ENCODE data around the gene CRTAC1.
A peak's percentile ranks its signal among the peaks of the same experiment; 100 is the strongest.

Gene CRTAC1, protein sequence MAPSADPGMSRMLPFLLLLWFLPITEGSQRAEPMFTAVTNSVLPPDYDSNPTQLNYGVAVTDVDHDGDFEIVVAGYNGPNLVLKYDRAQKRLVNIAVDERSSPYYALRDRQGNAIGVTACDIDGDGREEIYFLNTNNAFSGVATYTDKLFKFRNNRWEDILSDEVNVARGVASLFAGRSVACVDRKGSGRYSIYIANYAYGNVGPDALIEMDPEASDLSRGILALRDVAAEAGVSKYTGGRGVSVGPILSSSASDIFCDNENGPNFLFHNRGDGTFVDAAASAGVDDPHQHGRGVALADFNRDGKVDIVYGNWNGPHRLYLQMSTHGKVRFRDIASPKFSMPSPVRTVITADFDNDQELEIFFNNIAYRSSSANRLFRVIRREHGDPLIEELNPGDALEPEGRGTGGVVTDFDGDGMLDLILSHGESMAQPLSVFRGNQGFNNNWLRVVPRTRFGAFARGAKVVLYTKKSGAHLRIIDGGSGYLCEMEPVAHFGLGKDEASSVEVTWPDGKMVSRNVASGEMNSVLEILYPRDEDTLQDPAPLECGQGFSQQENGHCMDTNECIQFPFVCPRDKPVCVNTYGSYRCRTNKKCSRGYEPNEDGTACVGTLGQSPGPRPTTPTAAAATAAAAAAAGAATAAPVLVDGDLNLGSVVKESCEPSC

DNA sequence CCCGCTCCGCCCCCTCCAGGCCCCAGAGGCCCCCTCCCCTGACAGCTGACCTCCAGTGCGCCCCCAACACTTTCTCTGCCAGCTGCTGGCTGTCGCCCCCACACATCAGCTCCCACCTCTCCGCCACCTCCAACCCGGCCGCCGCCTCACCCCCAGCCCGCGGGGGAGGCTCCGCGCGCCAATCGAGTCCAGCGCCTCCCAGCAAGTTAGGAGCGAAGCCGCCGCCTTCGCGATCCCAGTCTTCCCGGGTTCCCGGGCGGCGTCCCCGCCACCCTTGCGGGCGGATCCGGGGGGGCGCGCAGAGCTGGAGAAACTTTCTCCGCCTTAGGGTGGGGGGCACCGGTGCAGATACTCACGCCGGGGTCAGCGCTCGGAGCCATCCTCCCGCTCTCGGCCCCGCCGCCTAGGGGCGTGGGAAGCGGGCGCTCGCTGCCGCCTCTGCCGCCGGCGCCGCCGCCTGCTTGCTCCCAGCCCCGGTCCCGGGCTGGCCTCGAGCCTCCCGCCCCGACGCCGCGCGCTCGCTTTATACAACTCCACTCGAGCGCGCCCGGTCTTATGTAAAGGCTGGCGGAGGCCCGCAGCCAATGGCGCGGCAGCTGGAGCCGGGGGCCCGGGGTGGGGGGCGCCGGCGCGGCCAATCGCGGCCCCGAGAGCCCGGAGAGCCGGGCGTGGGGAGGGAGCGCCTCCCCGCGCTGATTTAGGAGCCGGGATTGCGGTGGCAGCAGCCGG is at the start of gene CRTAC1:
TSS of gene CRTAC1 (minus strand) at position 529 of the 729 bp plus-strand sequence. CDS start at position 380, 149 bp downstream.
- no peaks in the 10 kb centered on the region for H3K79me2 ChIP-seq (ENCODE audit: control insufficient read depth, insufficient read depth, low read length, unreplicated experiment)
- peak within 1 kb of the TSS; percentile 10 for H2AFZ ChIP-seq (ENCODE audit: low read length, unreplicated experiment)
- H3K27ac ChIP-seq (ENCODE audit: low read depth, low read length), result no peak within 1 kb of the TSS
- H3K36me3 ChIP-seq (ENCODE audit: insufficient read depth, low read length), result no peaks in the 10 kb centered on the region
- H3K4me1 ChIP-seq (ENCODE audit: control insufficient read depth, insufficient read depth, low read length, unreplicated experiment), result no peaks in the 10 kb centered on the region
- H3K4me3 ChIP-seq (ENCODE audit: low read depth, low read length), result peak within 1 kb of the TSS; percentile 59; the same call in 1 of the 2 replicates
- H3K27me3 ChIP-seq (ENCODE audit: insufficient read depth, low read length), result peaks cover 96% of the 10 kb centered on the region

- Histone ChIP-seq H3K27ac (ENCODE audit: low read depth, low read length) (no peak overlapping the region), H3K36me3 (ENCODE audit: insufficient read depth, low read length) (no peaks in the 10 kb centered on the region), H3K27me3 (ENCODE audit: insufficient read depth, low read length) (peaks cover 72% of the 10 kb centered on the region), H2AFZ (ENCODE audit: low read length, unreplicated experiment) (no peak overlapping the region), H3K79me2 (ENCODE audit: control insufficient read depth, insufficient read depth, low read length, unreplicated experiment) (no peaks in the 10 kb centered on the region), H3K4me1 (ENCODE audit: control insufficient read depth, insufficient read depth, low read length, unreplicated experiment) (no peaks in the 10 kb centered on the region), H3K4me3 (ENCODE audit: low read depth, low read length) (no peak overlapping the region)
Measured at GRCh38 chr10:98078774-98079173, 48.4 kb upstream of the CRTAC1 start.

- no peak overlapping the region for H3K27ac ChIP-seq (ENCODE audit: low read depth, low read length)
Measured at GRCh38 chr10:98077223-98077622, 46.8 kb upstream of the CRTAC1 start.

DNA sequence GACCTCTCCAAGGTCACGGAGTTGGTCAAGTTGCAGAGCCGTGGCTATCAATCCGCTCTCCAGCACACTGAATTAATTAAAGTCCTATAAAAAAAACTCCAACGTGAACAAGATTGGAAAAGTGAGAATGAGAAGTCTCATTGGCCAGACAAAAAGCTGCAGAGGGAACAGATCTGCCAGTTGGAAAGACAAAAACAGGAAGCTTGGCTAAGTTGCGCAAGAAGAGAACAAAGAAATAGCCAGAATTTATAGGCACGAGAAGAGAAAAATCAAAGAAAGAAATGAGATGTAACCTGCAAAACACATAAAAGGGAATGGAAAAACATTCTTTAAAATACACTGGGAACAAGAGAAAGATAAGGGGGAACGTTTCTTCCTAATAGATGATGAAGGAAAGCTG is 45.7 kb upstream of the CRTAC1 start:
- Histone ChIP-seq H3K36me3 (ENCODE audit: insufficient read depth, low read length) (no peaks in the 10 kb centered on the region), H3K27ac (ENCODE audit: low read depth, low read length) (no peak overlapping the region), H3K79me2 (ENCODE audit: control insufficient read depth, insufficient read depth, low read length, unreplicated experiment) (no peaks in the 10 kb centered on the region), H2AFZ (ENCODE audit: low read length, unreplicated experiment) (no peak overlapping the region), H3K27me3 (ENCODE audit: insufficient read depth, low read length) (peaks cover 54% of the 10 kb centered on the region), H3K4me3 (ENCODE audit: low read depth, low read length) (no peak overlapping the region), H3K4me1 (ENCODE audit: control insufficient read depth, insufficient read depth, low read length, unreplicated experiment) (no peaks in the 10 kb centered on the region)

More at GRCh38 chr10:98077223-98077622, 46.8 kb upstream of the CRTAC1 start:
- H3K4me1 ChIP-seq (ENCODE audit: control insufficient read depth, insufficient read depth, low read length, unreplicated experiment), result no peaks in the 10 kb centered on the region
- no peak overlapping the region for H3K4me3 ChIP-seq (ENCODE audit: low read depth, low read length)
- no peaks in the 10 kb centered on the region for H3K36me3 ChIP-seq (ENCODE audit: insufficient read depth, low read length)
- no peaks in the 10 kb centered on the region for H3K79me2 ChIP-seq (ENCODE audit: control insufficient read depth, insufficient read depth, low read length, unreplicated experiment)
- H3K27me3 ChIP-seq (ENCODE audit: insufficient read depth, low read length), result peaks cover 57% of the 10 kb centered on the region
- H2AFZ ChIP-seq (ENCODE audit: low read length, unreplicated experiment), result no peak overlapping the region

DNA sequence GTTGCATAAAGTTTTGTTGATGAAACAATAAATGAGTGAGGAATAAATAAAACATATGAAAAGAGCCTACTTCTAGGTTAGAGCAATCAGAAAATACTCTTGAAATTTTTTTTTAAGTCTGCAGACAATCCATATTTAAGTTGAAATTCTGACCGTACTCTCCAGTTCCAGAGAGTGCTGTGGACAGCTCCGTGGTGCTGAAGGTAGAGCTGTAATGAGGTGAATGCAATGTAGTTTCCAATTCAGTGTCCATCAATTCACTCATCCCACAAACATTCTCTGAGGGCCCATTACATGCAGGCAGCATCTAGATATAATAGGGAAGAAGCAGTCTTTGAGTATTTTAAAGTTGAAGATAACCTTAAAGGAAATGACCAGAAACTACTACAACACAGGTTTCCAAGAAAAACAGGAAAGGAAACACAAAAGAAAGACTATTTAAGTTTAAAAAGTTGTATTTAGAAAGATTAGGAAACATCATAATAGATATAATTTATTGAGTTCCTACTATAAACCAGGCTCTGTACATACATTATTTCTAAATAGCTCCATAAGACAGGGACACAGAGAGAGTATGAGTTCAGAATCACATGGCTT is 44.0 kb upstream of the CRTAC1 start:
- Histone ChIP-seq H3K36me3 (ENCODE audit: insufficient read depth, low read length) (no peaks in the 10 kb centered on the region), H3K4me1 (ENCODE audit: control insufficient read depth, insufficient read depth, low read length, unreplicated experiment) (no peaks in the 10 kb centered on the region), H3K27ac (ENCODE audit: low read depth, low read length) (no peak overlapping the region), H3K4me3 (ENCODE audit: low read depth, low read length) (no peak overlapping the region), H3K27me3 (ENCODE audit: insufficient read depth, low read length) (peaks cover 50% of the 10 kb centered on the region), H3K79me2 (ENCODE audit: control insufficient read depth, insufficient read depth, low read length, unreplicated experiment) (no peaks in the 10 kb centered on the region), H2AFZ (ENCODE audit: low read length, unreplicated experiment) (no peak overlapping the region)

- Histone ChIP-seq H3K4me1 (ENCODE audit: control insufficient read depth, insufficient read depth, low read length, unreplicated experiment) (no peaks in the 10 kb centered on the region), H3K4me3 (ENCODE audit: low read depth, low read length) (no peak overlapping the region), H3K79me2 (ENCODE audit: control insufficient read depth, insufficient read depth, low read length, unreplicated experiment) (no peaks in the 10 kb centered on the region), H3K27ac (ENCODE audit: low read depth, low read length) (no peak overlapping the region), H2AFZ (ENCODE audit: low read length, unreplicated experiment) (no peak overlapping the region), H3K36me3 (ENCODE audit: insufficient read depth, low read length) (no peaks in the 10 kb centered on the region), H3K27me3 (ENCODE audit: insufficient read depth, low read length) (peaks cover 85% of the 10 kb centered on the region)
Measured at GRCh38 chr10:98067165-98067564, 36.7 kb upstream of the CRTAC1 start.

GRCh38 chr10:98063740-98064027 is 33.3 kb upstream of the CRTAC1 start:
- Histone ChIP-seq H3K27me3 (ENCODE audit: insufficient read depth, low read length) (peaks cover 85% of the 10 kb centered on the region), H3K27ac (ENCODE audit: low read depth, low read length) (no peak overlapping the region), H2AFZ (ENCODE audit: low read length, unreplicated experiment) (no peak overlapping the region), H3K4me3 (ENCODE audit: low read depth, low read length) (no peak overlapping the region), H3K79me2 (ENCODE audit: control insufficient read depth, insufficient read depth, low read length, unreplicated experiment) (no peaks in the 10 kb centered on the region), H3K36me3 (ENCODE audit: insufficient read depth, low read length) (no peaks in the 10 kb centered on the region), H3K4me1 (ENCODE audit: control insufficient read depth, insufficient read depth, low read length, unreplicated experiment) (no peaks in the 10 kb centered on the region)

DNA sequence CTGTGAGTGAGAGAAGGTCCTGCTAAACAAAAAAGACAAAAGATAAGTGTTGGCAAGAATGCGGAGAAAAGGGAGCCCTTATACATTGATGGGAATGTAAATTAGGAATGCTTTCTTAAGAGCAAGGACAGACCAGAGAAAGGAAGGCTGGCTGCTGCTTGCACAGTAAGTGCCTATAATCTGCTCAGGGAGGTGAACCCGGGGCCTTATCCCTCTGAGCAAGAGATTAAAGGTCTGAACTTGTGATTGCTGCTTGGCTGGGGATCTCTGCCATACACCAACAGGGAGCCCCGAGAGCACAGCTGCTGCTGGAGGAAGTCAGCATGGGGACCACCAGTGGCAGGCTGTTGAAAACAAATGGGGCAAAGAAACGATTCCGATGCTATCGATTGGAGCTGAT is 32.0 kb upstream of the CRTAC1 start:
- Histone ChIP-seq H3K27me3 (ENCODE audit: insufficient read depth, low read length) (peaks cover 85% of the 10 kb centered on the region), H3K27ac (ENCODE audit: low read depth, low read length) (no peak overlapping the region), H3K79me2 (ENCODE audit: control insufficient read depth, insufficient read depth, low read length, unreplicated experiment) (no peaks in the 10 kb centered on the region), H3K4me1 (ENCODE audit: control insufficient read depth, insufficient read depth, low read length, unreplicated experiment) (no peaks in the 10 kb centered on the region), H3K36me3 (ENCODE audit: insufficient read depth, low read length) (no peaks in the 10 kb centered on the region), H3K4me3 (ENCODE audit: low read depth, low read length) (no peak overlapping the region), H2AFZ (ENCODE audit: low read length, unreplicated experiment) (no peak overlapping the region)

DNA sequence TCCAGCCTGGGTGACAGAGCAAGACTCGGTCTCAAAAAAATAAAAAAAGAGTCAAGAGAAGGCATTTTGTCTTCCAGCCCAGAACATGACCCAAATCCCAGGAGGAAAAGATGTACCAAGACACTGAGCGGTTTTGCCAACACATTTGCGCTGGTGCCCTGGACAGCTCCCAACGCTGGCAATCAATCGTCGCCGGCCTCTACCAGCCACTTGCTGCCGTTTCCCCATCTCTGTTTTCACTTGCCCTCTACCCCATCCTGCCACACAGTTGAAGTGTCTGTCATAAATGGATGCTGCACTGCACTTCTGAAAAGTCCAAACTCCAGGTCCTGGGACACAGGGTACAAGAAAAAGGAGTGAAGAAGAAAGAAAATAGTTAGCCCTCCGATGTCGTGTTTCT is 29.7 kb upstream of the CRTAC1 start:
- no peak overlapping the region for H2AFZ ChIP-seq (ENCODE audit: low read length, unreplicated experiment)
- H3K4me3 ChIP-seq (ENCODE audit: low read depth, low read length), result no peak overlapping the region
- H3K36me3 ChIP-seq (ENCODE audit: insufficient read depth, low read length), result no peaks in the 10 kb centered on the region
- H3K27ac ChIP-seq (ENCODE audit: low read depth, low read length), result no peak overlapping the region
- H3K27me3 ChIP-seq (ENCODE audit: insufficient read depth, low read length), result peaks cover 83% of the 10 kb centered on the region
- no peaks in the 10 kb centered on the region for H3K79me2 ChIP-seq (ENCODE audit: control insufficient read depth, insufficient read depth, low read length, unreplicated experiment)
- no peaks in the 10 kb centered on the region for H3K4me1 ChIP-seq (ENCODE audit: control insufficient read depth, insufficient read depth, low read length, unreplicated experiment)

GRCh38 chr10:98058295-98058694 is 27.9 kb upstream of the CRTAC1 start:
- Histone ChIP-seq H3K79me2 (ENCODE audit: control insufficient read depth, insufficient read depth, low read length, unreplicated experiment) (no peaks in the 10 kb centered on the region), H3K27me3 (ENCODE audit: insufficient read depth, low read length) (peaks cover 86% of the 10 kb centered on the region), H2AFZ (ENCODE audit: low read length, unreplicated experiment) (no peak overlapping the region), H3K27ac (ENCODE audit: low read depth, low read length) (no peak overlapping the region), H3K4me1 (ENCODE audit: control insufficient read depth, insufficient read depth, low read length, unreplicated experiment) (no peaks in the 10 kb centered on the region), H3K4me3 (ENCODE audit: low read depth, low read length) (no peak overlapping the region), H3K36me3 (ENCODE audit: insufficient read depth, low read length) (no peaks in the 10 kb centered on the region)
